ENCODE data around the gene CALM3.

Gene CALM3

DNA sequence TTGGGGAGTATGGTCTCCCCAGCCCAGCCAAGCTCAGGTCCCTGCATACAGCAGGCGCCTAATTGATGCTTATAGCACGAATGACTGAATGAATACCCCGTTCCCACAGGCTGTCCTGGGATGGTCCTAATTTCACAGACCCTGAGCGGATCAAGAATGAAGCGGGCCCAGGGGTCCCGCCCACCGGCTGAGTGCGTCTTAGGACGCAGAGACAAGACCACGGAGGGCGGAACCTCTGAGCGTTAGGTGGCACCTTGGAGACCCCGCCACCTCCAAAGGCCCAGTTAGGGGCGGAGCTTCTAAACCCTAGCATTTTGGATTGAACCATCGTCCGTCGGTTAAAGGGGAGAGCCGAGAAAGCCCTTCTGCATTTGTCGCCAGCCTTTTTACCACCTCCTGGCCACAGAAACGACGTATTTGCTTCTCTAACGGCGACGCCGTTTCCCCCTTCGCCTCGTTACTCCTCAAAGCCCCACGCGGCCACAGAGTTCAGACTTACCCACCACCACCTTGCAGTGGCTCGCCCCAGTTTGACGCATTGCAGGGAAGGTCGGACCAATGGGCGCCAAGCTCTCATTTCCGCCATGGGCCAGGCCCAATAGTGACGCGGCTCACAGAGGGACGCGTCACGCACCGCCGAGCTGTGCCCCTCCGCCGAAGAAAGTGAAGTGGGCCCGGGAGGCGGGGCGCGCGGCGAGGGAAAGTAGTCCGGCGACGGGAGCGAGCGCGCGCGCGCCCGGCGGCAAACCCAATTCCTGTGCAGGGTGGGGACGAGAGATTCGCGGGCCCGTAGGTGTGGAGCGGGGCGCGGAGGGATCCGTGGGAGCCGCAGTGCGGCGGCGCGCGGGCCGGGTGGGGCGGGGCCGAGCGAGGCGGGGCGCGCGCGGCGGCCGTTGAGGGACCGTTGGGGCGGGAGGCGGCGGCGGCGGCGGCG, 479 bp upstream of the CALM3 start:
- DNase-seq = peak; percentile 97

DNA sequence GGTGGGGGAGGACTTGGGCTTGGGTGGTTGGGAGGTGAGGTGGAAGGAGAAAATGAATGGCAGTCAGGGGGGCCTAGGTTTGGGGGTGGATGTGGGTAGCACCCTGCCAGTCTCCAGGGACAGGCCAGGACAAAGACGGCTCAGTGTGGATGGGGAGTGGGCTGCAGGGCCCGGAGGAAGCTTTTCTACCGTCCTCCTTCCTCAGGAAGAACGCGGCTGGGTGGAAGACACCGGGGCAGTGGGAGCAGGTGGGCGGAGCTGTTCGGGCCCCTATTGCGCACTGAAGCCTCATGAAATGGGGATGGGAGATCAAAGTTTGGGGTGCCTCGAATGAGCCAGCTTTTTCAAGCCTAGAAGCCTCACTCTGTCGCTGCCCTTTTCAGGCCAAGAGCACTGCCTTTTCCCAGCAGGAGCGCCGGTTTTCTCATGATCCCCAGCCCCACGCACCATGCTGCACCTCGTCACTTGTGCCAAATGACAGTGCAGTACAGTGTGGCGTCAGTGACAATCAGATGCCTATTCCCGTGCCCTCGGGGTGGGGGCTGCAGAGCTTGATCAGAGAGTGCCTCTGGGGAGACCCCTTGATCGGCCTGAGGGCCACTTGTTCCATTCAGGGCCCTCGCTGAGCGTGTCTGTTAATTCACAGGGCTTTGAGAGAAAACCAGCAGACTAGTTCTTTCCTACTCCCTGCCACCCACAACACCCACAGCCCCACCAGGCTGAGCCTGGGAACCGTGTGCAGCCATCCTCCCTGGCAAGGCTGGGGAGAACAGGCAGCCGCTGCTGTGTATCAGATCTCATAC, 1.5 kb downstream of the CALM3 start:
- DNase-seq = no peak

DNA sequence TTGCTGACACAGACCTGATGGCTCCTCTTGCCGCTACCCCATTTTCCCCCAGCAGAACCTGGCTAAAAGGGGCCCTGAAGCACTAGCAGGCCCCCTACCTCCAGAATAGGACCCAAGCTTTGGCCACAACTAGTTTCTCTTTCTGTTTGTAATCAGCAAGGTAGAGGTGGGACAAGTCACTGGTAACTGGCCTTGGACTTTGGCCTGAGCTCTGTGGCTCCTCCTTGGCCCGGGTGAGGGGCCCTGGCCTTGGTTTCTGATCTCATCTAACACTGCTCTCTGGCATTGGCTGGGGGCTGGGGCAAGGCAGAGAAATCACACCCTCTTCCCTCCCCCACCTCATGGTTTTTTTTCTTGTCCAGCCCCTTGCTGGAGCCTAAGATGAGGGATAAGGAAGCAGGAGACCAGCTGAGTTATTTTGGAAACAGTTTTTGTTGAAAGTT, 2.1 kb downstream of the CALM3 start:
- DNase-seq = no peak

DNA sequence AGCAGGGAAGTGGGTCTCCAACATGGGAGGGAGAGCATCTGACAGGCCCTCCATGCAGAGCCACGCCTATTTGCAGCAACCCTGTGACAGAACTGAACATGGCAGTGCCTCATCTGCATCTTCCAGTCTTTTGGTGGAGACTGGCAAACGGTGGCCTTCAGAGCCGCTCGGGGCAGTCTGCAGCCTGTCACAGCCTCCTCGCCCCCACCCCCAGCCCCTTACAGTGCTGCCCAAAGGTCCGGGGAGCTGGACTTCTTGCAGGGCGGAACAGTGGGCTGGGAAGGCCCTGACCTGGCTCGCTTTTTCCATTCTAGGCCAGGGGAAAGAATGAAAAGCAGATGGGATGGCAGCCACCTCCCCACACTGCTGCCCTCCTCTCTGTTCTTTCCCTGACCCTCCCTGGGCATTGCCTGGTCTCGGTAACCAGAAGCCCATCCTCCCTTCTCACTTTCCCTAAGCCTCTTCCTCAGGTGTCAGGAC, 2.7 kb downstream of the CALM3 start:
- DNase-seq = no peak

GRCh38 chr19:46604781-46605355, 3.7 kb downstream of the CALM3 start:
- DNase-seq = no peak

DNA sequence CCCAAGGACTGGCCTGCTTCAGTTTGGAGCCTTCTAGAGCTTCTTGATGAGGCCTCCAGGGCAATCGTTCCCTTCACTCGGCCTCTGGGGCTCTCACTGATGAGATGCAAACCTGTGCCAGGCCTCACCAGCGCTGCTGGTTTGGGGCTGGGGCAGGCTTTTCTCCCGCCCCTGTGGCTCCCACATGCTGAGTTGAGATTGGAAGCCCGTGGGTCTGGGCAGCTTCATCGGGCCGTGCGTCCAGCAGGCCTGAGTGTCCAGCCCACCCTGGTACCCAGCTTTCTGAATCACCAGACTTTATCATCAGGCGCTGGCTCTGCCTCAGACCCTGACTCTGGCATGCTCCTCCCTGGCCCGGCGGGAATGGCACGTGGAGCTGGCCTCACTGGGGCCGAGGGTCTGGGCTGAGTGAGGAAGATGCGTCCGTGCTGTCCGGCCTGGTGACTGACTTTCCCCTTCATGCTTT, 4.3 kb downstream of the CALM3 start:
- DNase-seq = no peak

DNA sequence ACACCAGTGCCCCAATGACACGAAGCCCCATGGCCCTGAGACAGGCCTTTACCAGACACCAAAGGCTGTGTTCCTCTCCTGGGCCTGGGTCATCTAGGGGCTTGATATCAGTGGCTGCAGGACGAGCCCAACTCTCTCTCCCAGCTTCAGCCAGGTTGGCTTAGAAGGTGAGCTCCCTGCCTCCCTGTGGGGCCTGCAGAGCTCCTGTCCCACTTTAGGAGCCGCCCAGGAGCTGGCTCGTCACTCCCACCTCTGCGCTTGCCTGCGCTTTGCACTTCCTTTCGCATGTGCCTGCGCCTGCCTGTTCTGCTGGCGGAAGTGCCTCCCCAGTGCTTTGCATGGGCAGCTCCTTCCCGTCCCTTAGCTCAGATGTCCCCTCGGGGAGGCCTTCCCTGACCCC, 4.9 kb downstream of the CALM3 start:
- DNase-seq = no peak

DNA sequence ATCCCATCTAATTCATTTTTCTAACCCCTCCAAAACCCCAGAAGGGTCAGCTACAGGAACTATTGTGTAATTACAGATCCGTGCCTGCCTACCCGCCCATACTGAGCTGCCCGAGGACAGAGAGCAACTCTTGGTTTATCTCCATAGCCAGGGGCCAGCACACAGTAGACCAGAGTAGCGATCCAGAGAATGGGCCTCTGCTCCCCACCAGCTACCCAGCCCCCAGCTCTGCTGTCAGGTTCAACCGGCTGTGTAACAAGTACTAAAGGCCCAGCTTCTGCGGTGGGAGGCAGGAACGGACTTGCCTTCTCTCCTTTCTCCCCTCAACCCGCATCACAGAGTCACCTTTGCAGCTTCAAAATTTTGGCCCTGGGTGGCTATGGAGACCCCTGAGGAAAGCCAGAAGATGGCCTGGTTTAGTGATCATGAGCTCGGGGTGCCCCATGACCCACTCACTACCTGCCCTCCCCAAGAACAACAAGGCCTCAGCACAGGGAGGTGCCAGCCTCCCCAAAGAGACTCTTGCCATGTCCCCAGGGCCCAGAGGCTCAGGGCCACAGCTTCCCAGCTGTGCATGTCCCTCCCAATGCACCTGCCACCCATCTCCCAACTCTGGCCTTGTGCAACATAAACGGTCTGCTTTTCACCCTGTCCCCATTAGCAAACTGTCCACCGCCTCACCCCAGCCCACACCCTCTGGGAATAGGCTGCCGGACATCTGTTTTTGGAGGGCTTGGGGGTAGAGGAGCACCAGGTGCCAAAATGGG, 5.7 kb downstream of the CALM3 start:
- DNase-seq = no peak

DNA sequence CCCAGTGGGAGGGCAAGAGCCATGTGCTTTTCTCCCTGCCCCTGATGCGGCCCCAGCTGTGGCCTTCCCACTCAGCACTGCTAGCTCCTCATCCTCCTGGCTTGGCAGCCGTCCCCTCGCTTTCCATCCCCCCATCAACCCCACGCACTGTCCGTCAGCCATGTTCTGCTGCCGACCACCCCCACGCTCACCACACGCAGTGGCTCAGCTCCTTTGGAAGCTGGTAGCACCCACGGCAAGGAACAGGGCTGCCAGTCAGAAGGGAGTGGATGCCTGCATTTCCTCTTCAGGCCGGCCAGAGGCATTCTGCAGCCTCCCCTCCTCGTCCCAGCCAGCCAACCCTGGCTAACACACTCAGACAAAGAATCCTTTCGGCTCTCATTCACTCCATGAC, 6.3 kb downstream of the CALM3 start:
- no peak for DNase-seq

- DNase-seq = no peak
Measured at GRCh38 chr19:46608178-46608577, 7.0 kb downstream of the CALM3 start.

- DNase-seq = no peak
Measured at GRCh38 chr19:46608581-46609345, 7.6 kb downstream of the CALM3 start.

DNA sequence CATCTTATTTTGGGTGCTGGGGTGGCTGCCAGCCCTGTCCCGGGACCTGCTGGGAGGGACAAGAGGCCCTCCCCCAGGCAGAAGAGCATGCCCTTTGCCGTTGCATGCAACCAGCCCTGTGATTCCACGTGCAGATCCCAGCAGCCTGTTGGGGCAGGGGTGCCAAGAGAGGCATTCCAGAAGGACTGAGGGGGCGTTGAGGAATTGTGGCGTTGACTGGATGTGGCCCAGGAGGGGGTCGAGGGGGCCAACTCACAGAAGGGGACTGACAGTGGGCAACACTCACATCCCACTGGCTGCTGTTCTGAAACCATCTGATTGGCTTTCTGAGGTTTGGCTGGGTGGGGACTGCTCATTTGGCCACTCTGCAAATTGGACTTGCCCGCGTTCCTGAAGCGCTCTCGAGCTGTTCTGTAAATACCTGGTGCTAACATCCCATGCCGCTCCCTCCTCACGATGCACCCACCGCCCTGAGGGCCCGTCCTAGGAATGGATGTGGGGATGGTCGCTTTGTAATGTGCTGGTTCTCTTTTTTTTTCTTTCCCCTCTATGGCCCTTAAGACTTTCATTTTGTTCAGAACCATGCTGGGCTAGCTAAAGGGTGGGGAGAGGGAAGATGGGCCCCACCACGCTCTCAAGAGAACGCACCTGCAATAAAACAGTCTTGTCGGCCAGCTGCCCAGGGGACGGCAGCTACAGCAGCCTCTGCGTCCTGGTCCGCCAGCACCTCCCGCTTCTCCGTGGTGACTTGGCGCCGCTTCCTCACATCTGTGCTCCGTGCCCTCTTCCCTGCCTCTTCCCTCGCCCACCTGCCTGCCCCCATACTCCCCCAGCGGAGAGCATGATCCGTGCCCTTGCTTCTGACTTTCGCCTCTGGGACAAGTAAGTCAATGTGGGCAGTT, 8.6 kb downstream of the CALM3 start:
- DNase-seq = no peak

DNA sequence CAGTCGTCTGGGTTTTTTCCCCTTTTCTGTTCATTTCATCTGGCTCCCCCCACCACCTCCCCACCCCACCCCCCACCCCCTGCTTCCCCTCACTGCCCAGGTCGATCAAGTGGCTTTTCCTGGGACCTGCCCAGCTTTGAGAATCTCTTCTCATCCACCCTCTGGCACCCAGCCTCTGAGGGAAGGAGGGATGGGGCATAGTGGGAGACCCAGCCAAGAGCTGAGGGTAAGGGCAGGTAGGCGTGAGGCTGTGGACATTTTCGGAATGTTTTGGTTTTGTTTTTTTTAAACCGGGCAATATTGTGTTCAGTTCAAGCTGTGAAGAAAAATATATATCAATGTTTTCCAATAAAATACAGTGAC, 9.3 kb downstream of the CALM3 start:
- DNase-seq = no peak

DNA sequence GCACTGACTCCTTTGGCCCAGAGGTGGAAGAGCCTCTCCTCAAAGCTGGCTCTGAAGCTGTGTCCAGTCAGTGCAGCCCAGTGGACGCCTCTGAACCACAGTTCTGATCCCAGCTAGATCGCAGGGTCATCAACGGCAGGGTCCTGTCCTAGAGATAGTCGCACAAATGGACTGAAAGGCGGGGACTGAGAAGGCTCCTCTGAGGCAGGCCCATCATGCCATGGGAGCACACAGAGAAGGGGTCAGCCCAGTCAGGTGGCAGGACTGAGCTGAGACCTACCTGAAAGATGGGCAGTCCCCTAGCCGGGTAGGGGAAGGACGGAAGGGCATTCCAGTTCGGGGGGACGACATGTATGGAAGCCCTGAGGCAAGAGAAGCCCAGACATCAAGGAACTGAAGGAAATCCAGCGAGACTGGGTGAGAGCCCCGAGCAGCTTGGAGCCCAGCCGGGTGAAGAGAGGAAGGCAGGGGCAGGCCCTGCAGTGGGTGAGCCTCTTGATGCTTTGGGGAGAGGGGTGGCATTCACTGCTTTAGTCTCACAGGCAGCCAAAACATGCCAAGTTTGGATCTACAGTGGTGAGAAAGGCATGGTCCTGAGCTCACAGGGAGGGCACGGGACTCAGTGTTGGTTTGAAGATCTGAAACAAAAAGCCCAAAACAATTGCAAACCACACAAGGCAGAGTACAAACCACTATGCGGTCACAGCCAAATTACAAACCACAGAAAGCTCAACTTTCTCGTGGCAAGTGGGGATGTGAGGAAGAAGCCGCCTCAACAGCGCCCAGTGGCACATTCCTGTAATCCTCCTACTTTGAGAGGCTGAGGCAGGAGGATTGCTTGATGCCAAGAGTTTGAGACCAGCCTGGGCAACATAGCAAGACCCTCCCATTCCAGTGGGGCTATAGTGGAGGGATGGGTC, 10.0 kb downstream of the CALM3 start:
- no peak for DNase-seq

GRCh38 chr19:46611776-46612175, 10.6 kb downstream of the CALM3 start:
- no peak for DNase-seq

- DNase-seq = no peak
Measured at GRCh38 chr19:46613525-46613924, 12.4 kb downstream of the CALM3 start.

DNA sequence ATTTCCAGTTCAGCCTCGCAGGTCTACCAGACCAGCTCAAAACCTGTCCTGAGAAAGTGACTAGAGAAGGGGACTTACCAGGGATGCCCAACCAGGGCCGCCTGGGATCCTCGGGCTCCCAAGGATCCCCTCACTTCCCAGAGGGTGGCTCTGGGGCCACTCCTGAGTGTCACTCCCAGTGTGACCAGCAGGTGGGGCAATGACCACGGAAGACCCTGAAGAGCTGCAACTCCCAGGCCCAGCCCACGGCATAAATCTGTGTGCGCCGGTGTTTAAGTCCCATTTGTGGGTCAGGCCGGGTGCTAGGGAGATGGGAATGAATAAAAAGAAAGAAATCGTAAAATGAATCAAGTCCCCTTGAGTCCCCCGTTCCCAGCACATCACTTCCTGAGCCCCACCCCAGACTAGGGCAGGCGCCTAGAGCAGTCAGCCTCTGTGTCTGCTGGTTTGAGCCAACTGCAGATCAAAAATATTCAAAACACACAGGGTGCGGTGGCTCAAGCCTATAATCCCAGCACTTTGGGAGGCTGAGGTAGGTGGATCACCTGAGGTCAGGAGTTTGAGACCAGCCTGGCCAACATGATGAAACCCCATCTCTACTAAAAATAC, 13.1 kb downstream of the CALM3 start:
- peak; percentile 56 for DNase-seq

DNA sequence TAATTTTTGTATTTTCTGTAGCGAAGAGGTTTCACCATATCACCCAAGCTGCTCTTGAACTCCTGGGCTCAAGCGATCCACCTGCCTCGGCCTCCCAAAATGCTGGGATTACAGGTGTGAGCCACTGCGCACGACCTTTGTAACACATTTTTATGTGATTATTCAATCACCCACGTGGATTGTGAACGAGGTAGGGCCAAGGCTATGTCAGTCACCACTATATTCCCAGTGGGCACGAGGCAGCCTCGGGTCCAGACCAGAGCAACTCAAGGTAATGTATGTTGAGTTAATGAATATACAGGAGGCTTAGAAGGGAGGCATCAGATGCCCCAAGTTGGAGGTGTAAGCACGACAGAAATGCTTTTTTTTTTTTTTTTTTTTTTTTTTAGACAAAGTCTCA, 14.8 kb downstream of the CALM3 start:
- no peak for DNase-seq

DNA sequence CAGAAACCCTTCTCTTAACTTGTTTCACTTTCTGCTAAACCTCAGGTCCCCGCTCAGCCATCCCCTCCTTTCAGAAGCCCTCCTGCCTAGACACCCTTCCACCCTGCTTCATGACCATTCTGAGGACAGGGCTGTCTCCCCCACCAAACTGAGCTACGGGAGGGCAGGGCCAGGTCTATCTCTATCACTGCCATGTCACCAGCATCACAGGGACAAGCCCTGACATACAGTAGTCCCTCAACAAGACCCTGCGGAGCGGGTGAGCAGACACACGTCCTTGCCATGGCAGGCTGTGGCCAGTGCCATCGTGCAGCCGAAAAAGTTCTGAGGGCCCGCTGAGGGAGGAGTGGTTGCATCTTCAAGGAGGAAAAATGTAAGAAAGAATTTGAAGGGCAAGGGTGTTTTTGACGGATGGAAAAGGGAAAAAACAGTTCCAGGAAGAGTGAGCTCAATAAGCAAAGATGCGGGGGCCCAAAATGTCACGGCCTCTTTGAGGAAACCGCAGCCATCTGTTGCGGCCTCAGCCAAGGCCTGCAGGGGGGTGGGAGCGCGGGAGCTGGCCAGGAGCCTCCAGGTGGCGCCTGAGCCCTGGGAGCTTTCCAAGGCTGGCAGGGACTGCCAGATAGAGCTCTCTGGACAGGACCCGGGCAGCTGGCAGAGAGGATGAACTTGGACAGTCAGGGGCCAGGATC, 15.6 kb downstream of the CALM3 start:
- no peak for DNase-seq

All from amniotic stem cell (primary cell).